AG10803 (cell line): ENCODE results near the gene NEGR1.

Source experiments
- DNase-seq: peaks from one replicate; pipeline ENCODE4 v3.0.0; 2010; ENCODE audit warnings: low read depth
- H3K4me3 ChIP-seq: 2 replicates; pipeline ENCODE4 v1.5.1; 2011; ENCODE audit warnings: mild to moderate bottlenecking, low read length, control low read depth
- TF ChIP-seq, protein P1 (sequence below): conservative IDR thresholded peaks from 2 replicates; pipeline ENCODE4 v1.5.1; 2011; ENCODE audit warnings: mild to moderate bottlenecking, low read length, control low read depth, inconsistent platforms

Gene NEGR1

DNA sequence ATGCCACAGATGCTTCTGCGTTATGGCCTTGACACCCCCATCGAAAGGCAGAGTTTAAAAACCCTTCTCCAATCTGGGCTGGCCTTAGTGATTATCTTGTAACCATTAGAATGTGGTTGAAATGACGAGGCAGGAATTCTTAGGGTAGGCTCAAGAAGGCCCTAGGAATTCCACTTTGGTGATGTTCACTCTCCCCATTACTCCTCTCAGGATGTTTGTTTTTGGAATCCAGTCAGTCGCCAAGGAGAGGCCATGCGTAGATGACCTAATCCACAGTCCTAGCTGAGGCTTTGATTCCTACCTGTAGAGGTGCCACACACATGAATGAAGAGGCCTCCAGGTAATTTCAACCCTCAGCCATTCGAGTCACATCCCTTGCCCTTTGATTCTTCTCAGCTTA lies 318.2 kb downstream of the NEGR1 start:
- no peak overlapping the region for H3K4me3 ChIP-seq
- DNase-seq = no peak
- TF ChIP-seq, protein P1, sequence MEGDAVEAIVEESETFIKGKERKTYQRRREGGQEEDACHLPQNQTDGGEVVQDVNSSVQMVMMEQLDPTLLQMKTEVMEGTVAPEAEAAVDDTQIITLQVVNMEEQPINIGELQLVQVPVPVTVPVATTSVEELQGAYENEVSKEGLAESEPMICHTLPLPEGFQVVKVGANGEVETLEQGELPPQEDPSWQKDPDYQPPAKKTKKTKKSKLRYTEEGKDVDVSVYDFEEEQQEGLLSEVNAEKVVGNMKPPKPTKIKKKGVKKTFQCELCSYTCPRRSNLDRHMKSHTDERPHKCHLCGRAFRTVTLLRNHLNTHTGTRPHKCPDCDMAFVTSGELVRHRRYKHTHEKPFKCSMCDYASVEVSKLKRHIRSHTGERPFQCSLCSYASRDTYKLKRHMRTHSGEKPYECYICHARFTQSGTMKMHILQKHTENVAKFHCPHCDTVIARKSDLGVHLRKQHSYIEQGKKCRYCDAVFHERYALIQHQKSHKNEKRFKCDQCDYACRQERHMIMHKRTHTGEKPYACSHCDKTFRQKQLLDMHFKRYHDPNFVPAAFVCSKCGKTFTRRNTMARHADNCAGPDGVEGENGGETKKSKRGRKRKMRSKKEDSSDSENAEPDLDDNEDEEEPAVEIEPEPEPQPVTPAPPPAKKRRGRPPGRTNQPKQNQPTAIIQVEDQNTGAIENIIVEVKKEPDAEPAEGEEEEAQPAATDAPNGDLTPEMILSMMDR = no peak

DNA sequence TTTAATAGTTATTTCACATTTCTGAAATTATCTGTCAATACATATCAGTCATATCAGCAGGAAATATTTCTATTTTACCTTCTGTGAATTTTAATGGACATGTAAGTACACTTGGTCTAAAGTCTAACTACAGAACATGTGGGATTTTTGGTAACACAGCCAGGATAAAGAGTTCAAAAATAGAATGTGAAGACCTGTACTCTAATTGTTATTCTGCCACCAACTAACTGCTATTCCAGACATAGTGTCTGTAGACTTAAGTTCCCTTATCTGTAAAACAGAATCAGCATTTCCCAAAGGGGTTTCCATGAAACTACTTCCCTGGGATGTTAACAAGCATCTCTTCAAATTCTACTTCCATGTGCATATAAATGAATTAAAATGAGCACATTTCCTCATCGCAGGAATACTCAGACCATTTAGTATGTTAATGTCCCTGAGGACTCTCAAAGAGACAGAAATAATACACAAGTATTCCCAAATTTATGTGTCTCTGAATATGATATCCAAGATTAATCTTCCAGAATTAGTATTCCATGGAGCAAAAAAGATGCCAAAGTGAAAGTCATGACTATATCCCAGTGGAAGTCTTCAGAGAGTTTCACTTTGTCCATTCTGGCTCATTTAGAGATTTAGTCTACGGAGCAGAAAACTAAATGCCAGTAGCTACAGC lies 325.6 kb downstream of the NEGR1 start:
- no peak for DNase-seq
- TF ChIP-seq, protein P1 = no peak
- H3K4me3 ChIP-seq = no peak overlapping the region

DNA sequence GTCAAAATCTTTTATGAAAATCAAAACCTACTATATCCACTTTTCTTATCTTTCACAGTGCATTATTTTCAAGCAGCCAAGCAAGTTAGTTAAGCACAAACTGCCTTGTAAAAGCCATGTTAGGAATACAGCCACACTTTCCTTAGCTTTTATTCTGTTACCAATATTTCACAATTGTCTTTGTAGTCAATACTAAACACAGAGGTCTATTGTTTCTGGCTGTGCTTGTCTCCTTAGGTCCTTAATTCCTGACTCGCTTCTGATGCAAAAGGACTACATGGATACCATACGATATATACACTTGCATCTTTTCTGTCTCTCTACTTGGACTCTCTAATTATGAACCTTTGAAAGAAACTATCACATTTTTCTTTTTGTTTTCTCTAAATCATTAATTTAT lies 331.8 kb downstream of the NEGR1 start:
- no peak for DNase-seq
- TF ChIP-seq, protein P1 = no peak
- H3K4me3 ChIP-seq = no peak overlapping the region

DNA sequence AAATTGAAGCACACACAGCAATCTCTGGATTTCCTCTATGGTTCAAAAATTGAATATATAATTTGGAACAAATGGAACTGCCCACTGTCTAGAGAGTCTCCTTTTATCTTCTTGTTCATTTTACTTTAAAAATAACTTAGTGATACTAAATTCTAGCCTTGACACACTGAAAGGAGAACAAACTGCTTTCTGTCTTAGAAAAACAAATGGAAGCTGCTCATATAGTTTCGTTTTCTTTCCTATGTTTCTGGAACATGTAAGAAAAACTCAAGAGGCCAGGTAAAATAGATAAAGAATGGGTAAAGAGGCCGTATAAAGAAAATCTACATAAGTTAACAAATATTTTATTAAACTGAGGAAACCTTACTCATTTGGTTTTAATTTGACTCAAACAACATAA lies 332.7 kb downstream of the NEGR1 start:
- no peak for DNase-seq
- TF ChIP-seq, protein P1 = no peak
- no peak overlapping the region for H3K4me3 ChIP-seq

DNA sequence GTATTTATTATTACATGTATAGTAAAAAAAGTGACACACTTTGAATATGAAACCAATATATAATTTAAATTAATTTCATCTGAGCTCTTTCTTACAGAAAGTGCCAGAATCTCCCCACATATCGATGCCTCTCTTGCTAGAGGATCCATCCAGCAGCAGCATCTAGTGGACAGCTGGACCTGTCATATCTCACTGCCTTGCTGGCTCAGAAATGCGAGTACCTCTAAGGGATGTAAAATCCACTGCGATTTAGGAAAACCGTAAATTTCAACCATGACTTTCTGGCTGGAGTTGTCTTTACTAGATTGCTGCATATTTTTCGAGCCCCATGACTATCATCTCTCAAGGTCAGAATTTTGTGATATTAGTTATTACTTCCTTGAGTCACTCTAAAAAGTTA lies 333.8 kb downstream of the NEGR1 start:
- no peak overlapping the region for H3K4me3 ChIP-seq
- TF ChIP-seq, protein P1 = no peak
- DNase-seq = no peak

DNA sequence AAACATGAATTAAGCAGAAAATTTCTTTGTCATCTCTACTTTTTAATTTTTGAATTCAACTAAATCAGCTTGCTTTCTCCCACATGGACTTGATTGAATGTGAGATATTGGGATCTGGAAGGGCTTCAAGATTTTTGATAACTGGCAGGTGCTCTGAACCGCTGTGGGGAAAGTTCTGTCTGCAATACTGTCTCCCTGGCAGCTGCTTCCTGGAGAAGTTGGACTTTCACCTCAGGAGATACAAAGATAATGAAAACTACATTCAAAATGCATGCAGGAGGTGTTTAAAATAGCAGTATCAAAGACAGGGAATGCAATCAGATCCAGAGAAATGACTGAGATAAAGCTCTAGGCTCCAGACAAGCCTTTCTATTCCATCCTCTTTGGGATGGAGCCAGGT lies 338.3 kb downstream of the NEGR1 start:
- no peak for DNase-seq
- TF ChIP-seq, protein P1 = no peak
- no peak overlapping the region for H3K4me3 ChIP-seq

DNA sequence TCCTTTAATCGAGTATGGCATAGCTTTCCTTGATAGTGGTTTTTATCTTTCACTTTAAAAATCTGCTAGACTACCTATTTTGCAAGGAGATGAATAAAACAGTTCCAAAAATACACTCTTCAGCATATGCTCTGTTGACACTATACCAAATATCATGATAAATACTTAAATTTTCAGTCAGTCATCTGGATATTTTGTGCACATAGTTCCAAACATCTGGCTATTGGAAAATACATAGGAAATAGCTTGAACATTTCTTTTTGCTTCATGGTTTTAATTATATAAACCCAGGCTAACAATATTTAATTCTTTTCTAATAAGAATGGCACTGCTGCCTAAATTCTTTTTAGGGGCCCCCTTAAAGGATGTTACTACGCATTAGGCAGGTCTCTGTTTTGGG lies 342.1 kb downstream of the NEGR1 start:
- TF ChIP-seq, protein P1 = no peak
- H3K4me3 ChIP-seq = no peak overlapping the region
- DNase-seq = no peak
